ENCODE data around the gene NOL8. TPM values are rescaled to one million over a fixed set of nuclear protein-coding genes. Genes with fewer than 3 reads are reported as not detected.

NOL8 gene
- total RNA-seq, result 28.2 and 32.4 TPM in 2 replicates

GRCh38 chr9:92325269-92325990 is at the start of gene NOL8, which contains the start of gene CENPP:
NOL8 (minus strand) TSS chr9:92325350; CDS start chr9:92324161, 1,189 bp downstream.
CENPP (plus strand) TSS chr9:92325953.
- H3K9me3 ChIP-seq (ENCODE audit: low read depth, low read length), result no peaks in the 10 kb centered on the region
- peaks cover 14% of the 10 kb centered on the region for H3K4me1 ChIP-seq (ENCODE audit: insufficient read depth, low read length)
- no peak for TF ChIP-seq CTCF (IDR thresholded peaks at IDR 0.05; ENCODE audit: extremely low read depth, low read depth, low read length)
- H3K27ac ChIP-seq (ENCODE audit: low read depth, low read length), result peak within 1 kb of the TSS; percentile 100
- H3K79me2 ChIP-seq (ENCODE audit: insufficient read depth, low read length), result peaks cover 20% of the 10 kb centered on the region
- H2AFZ ChIP-seq (ENCODE audit: low read length), result peak within 1 kb of the TSS; percentile 95
- H3K4me2 ChIP-seq (ENCODE audit: insufficient read depth, low read length), result peak within 1 kb of the TSS; percentile 98
- DNase-seq (ENCODE audit: insufficient read length, low spot score, missing footprints), result peak; percentile 85
- peak within 1 kb of the TSS; percentile 95 for H3K4me3 ChIP-seq (ENCODE audit: insufficient read depth, low read length)
- H3K36me3 ChIP-seq (ENCODE audit: insufficient read depth, low read length), result peaks cover 25% of the 10 kb centered on the region
- H4K20me1 ChIP-seq (ENCODE audit: insufficient read depth, low read length), result no peaks in the 10 kb centered on the region
- H3K27me3 ChIP-seq (ENCODE audit: insufficient read depth, low read length), result no peaks in the 10 kb centered on the region

GRCh38 chr9:92373167-92373566 is 48.0 kb upstream of the NOL8 start:
- Histone ChIP-seq H3K27me3 (ENCODE audit: insufficient read depth, low read length) (no peaks in the 10 kb centered on the region), H3K4me1 (ENCODE audit: insufficient read depth, low read length) (no peaks in the 10 kb centered on the region), H3K79me2 (ENCODE audit: insufficient read depth, low read length) (no peaks in the 10 kb centered on the region), H3K4me2 (ENCODE audit: insufficient read depth, low read length) (no peak overlapping the region), H3K4me3 (ENCODE audit: insufficient read depth, low read length) (no peak overlapping the region), H3K36me3 (ENCODE audit: insufficient read depth, low read length) (no peaks in the 10 kb centered on the region), H2AFZ (ENCODE audit: low read length) (no peak overlapping the region), H3K27ac (ENCODE audit: low read depth, low read length) (no peak overlapping the region), H3K9me3 (ENCODE audit: low read depth, low read length) (no peaks in the 10 kb centered on the region), H4K20me1 (ENCODE audit: insufficient read depth, low read length) (no peaks in the 10 kb centered on the region)
- TF ChIP-seq CTCF (IDR thresholded peaks at IDR 0.05; ENCODE audit: extremely low read depth, low read depth, low read length), result no peak
- DNase-seq (ENCODE audit: insufficient read length, low spot score, missing footprints), result no peak

DNA sequence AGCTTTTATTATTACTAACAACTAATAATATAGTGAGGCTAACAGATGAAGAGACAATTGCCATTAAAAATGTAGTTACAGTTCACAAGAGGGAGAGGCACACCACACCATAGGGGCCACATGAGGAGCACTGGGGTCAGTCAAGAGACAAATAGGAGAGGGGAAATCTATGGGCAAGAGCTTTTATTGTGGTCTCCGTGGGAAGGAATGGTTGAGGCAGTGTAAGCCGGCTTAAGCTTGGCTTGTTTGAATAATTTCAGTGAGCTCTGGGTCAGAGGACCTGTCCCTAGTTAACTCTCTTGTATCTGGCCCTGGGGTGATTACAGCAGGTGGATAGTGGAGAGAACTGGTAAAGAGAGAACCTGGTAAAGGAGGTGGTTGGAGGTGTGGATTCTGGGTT is 43.9 kb upstream of the NOL8 start:
- Histone ChIP-seq H2AFZ (ENCODE audit: low read length) (no peak overlapping the region), H3K4me2 (ENCODE audit: insufficient read depth, low read length) (no peak overlapping the region), H3K9me3 (ENCODE audit: low read depth, low read length) (no peaks in the 10 kb centered on the region), H3K4me3 (ENCODE audit: insufficient read depth, low read length) (no peak overlapping the region), H3K36me3 (ENCODE audit: insufficient read depth, low read length) (no peaks in the 10 kb centered on the region), H3K79me2 (ENCODE audit: insufficient read depth, low read length) (no peaks in the 10 kb centered on the region), H4K20me1 (ENCODE audit: insufficient read depth, low read length) (no peaks in the 10 kb centered on the region), H3K4me1 (ENCODE audit: insufficient read depth, low read length) (no peaks in the 10 kb centered on the region), H3K27me3 (ENCODE audit: insufficient read depth, low read length) (no peaks in the 10 kb centered on the region), H3K27ac (ENCODE audit: low read depth, low read length) (no peak overlapping the region)
- no peak for DNase-seq (ENCODE audit: insufficient read length, low spot score, missing footprints)
- no peak for TF ChIP-seq CTCF (IDR thresholded peaks at IDR 0.05; ENCODE audit: extremely low read depth, low read depth, low read length)

- no peaks in the 10 kb centered on the region for H3K79me2 ChIP-seq (ENCODE audit: insufficient read depth, low read length)
- H3K9me3 ChIP-seq (ENCODE audit: low read depth, low read length), result no peaks in the 10 kb centered on the region
- no peaks in the 10 kb centered on the region for H4K20me1 ChIP-seq (ENCODE audit: insufficient read depth, low read length)
- H3K4me3 ChIP-seq (ENCODE audit: insufficient read depth, low read length), result no peak overlapping the region
- no peak overlapping the region for H3K27ac ChIP-seq (ENCODE audit: low read depth, low read length)
- peak overlapping the region; percentile 65 for H2AFZ ChIP-seq (ENCODE audit: low read length)
- H3K4me2 ChIP-seq (ENCODE audit: insufficient read depth, low read length), result no peak overlapping the region
- H3K4me1 ChIP-seq (ENCODE audit: insufficient read depth, low read length), result no peaks in the 10 kb centered on the region
- H3K36me3 ChIP-seq (ENCODE audit: insufficient read depth, low read length), result no peaks in the 10 kb centered on the region
- no peaks in the 10 kb centered on the region for H3K27me3 ChIP-seq (ENCODE audit: insufficient read depth, low read length)
- no peak for TF ChIP-seq CTCF (IDR thresholded peaks at IDR 0.05; ENCODE audit: extremely low read depth, low read depth, low read length)
- DNase-seq (ENCODE audit: insufficient read length, low spot score, missing footprints), result no peak
Observed at GRCh38 chr9:92360083-92360482, 34.9 kb upstream of the NOL8 start.
